GM19372 (cell line): ENCODE data around the gene LAMB4.

Source experiments
- ATAC-seq: cut with Tn5 transposase; IDR thresholded peaks from one replicate; pipeline ENCODE4 v1.9.1; 2021; ENCODE audit warnings: mild to moderate bottlenecking, low read depth, moderate library complexity; ENCODE audit not compliant: unreplicated experiment

LAMB4 gene

GRCh38 chr7:108109221-108109908 lies 20.8 kb downstream of the LAMB4 start:
- ATAC-seq, result no peak

- no peak for ATAC-seq
Measured at GRCh38 chr7:108108131-108108530, 22.0 kb downstream of the LAMB4 start.

- no peak for ATAC-seq
Measured at GRCh38 chr7:108104324-108104723, 25.8 kb downstream of the LAMB4 start.

- ATAC-seq, result no peak
Measured at GRCh38 chr7:108103558-108104298, 26.4 kb downstream of the LAMB4 start.

GRCh38 chr7:108102671-108103312 lies 27.4 kb downstream of the LAMB4 start:
- no peak for ATAC-seq

GRCh38 chr7:108101759-108102158 lies 28.4 kb downstream of the LAMB4 start:
- no peak for ATAC-seq

GRCh38 chr7:108099713-108100112 lies 30.4 kb downstream of the LAMB4 start:
- no peak for ATAC-seq

- no peak for ATAC-seq
Measured at GRCh38 chr7:108097703-108098102, 32.5 kb downstream of the LAMB4 start.

- no peak for ATAC-seq
Measured at GRCh38 chr7:108096996-108097395, 33.2 kb downstream of the LAMB4 start.

GRCh38 chr7:108094933-108095710 lies 35.0 kb downstream of the LAMB4 start:
- ATAC-seq, result no peak

GRCh38 chr7:108094346-108094745 lies 35.8 kb downstream of the LAMB4 start:
- no peak for ATAC-seq

GRCh38 chr7:108093851-108094331 lies 36.3 kb downstream of the LAMB4 start:
- no peak for ATAC-seq

- no peak for ATAC-seq
Measured at GRCh38 chr7:108093341-108093740, 36.8 kb downstream of the LAMB4 start.

GRCh38 chr7:108091461-108091831 lies 38.7 kb downstream of the LAMB4 start:
- ATAC-seq, result no peak

GRCh38 chr7:108090791-108091460 lies 39.2 kb downstream of the LAMB4 start:
- no peak for ATAC-seq

GRCh38 chr7:108089381-108089780 lies 40.8 kb downstream of the LAMB4 start:
- no peak for ATAC-seq

GRCh38 chr7:108088729-108089128 lies 41.4 kb downstream of the LAMB4 start:
- ATAC-seq, result no peak

GRCh38 chr7:108087778-108088177 lies 42.4 kb downstream of the LAMB4 start:
- ATAC-seq, result no peak

GRCh38 chr7:108086962-108087361 lies 43.2 kb downstream of the LAMB4 start:
- no peak for ATAC-seq

- no peak for ATAC-seq
Measured at GRCh38 chr7:108086546-108086945, 43.6 kb downstream of the LAMB4 start.
